HG02970 (cell line): ENCODE results near the gene FGF23.
A peak's percentile ranks its signal among the peaks of the same experiment; 100 is the strongest.

Experiments used
- ATAC-seq: cut with Tn5 transposase; IDR thresholded peaks from one replicate; pipeline ENCODE4 v1.9.1; 2021; ENCODE audit warnings: mild to moderate bottlenecking, moderate library complexity, moderate number of reproducible peaks; ENCODE audit not compliant: unreplicated experiment, low FRiP score

Gene FGF23

DNA sequence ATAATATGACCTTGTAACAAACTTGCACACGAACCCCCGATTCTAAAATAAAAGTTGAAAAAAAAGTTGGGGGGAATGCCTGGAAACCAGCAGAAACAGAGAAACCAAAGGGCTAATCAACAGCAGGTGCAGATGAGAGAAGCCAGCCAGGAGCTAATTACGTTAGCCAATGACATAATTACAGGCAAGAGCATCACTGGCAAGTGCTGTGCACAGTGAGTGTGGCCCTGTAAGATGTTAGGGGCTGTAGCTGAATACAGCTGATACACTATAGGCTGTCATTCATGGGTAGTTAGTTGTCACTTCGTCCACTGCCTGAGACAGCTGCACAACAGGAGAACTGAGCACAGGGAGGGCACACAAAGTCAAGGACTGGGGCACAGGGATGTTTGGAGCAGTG lies 7.3 kb upstream of the FGF23 start:
- ATAC-seq, result no peak

DNA sequence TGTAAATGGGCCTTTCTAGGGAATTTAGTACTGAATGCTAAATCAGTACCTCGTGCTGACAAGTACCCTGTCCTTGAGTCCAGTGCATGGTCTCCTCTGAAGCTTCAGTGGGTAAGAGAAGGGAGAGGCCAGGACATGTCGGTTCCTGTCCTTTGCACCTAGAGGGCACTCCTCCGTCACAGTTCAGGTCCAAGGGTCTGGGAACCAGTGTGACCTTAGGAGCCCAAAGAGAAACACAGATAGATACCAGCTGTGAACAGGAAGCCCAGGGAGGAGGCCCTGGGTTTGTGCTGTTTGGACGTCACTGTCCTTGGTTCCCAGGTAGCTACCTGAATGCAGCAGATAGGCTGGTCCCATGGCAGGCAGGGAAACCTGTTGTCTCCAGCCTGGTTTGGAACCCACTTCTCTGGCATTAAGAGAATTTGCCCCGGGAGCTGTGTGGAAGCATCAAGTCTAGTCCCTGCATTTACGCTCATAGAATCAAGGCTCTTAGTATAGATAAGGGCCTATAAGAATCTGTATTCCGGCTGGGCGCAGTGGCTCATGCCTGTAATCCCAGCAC lies 3.9 kb upstream of the FGF23 start:
- no peak for ATAC-seq

DNA sequence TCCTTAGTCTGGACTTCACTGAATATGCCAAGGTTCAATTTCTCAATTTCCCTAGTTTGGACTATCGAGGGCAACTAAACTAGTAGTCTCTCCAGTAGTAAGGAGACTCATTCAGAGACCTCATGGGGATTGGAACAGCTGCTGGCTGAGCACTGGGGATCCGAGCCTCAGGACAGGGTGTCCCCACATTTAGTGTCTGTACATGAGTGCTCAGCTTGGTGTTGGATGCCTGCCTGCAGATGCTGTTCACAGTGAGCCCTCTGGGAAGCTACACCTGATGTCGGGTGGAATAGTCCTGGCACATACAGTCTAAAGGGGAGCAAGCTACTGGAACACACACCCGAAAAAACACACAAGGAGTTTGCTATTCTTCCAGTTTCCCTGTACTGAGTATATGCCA lies 820 bp upstream of the FGF23 start:
- ATAC-seq, result no peak

DNA sequence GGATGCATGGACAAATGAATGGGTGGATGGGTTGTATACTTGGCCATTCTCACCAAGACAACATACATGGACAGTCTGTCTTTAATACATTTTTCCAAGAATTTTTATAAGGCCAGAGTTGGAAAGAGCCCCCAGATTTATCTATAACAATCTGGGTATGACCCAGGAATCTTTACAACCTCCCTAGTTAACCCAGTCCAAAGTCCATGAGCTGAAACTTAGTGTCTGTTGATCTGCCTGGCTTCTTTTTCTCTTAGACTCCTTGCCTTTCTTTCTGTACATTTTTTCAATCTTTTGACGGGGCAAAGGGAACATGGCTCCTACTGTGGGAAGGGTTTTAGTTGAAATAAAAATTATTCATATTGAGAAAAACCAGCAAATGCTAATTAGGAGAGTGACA lies 740 bp downstream of the FGF23 start:
- ATAC-seq, result no peak

DNA sequence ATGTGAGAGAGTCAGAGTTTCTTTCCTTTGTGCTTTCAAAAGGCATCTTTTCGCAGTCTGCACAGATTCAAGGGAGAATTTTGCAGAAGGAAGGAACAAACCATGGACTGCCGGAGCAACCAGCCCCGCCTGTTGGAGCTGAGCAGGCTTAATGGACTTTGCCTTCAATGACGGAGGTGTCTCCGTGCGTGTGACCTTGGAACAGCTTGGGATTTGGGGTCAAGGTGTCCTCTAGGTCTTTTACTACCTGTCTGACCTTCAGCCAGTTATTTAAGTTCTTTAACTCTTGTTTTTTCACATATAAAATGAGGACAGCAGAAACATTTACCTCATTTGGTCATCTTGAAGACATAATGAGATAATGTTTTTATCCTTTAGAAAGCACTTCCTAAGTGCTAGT lies 4.1 kb downstream of the FGF23 start:
- ATAC-seq, result no peak

DNA sequence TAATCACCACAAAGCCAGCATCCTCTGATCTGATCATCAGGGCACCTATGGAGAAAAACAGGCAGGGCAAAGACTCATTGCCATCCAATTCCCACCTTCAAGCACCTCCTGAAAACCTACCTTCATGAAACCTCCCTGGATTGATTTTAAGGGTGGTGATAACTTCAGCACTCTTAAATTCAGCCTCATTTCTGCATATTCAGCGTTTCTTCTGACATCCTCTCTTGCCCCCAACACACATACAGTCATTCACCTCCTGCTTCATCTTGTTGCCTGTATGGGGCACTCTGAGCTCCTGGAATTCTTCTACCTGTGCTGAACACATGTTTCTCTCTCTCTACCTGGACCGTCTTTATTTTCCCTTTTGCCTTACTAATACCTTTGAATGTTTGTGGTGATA lies 6.9 kb downstream of the FGF23 start:
- ATAC-seq, result no peak

DNA sequence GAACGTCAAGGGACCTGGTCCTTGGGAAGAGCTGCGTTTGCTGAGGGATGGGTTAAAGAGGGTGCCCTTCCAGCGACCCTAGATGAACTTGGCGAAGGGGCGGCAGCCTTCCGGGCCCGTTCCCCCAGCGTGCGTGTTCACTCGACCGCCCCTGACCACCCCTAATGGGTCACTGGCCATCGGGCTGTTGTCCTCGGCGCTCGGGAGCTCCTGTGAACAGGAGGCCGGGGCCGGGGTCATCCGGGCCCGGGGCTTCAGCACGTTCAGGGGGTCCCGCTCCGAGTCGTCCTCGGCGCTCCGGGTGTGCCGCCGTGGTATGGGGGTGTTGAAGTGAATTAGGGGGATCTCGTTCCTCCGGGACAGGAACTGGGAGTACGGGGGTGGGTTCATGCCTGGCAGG lies 9.2 kb downstream of the FGF23 start:
- ATAC-seq, result no peak

DNA sequence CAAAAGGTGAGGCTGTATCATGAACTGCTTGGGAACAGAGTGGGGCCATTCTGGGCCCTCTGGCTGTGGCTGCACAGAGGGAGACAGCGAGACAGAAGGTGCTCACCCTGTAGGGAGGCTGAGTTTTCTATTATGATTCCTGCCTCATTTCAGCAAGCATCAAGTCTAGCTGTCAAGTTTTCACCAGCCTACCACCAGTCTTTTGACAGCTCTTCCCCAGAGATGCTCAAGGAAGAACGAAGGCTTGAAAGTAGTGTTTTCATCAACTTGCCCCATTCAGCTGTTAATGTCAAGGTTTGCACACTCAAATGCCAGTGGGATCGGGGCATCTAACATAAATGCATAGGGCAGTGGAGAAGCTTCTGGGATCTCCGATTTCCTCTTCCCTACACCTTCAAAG lies 10.0 kb downstream of the FGF23 start:
- ATAC-seq, result no peak

DNA sequence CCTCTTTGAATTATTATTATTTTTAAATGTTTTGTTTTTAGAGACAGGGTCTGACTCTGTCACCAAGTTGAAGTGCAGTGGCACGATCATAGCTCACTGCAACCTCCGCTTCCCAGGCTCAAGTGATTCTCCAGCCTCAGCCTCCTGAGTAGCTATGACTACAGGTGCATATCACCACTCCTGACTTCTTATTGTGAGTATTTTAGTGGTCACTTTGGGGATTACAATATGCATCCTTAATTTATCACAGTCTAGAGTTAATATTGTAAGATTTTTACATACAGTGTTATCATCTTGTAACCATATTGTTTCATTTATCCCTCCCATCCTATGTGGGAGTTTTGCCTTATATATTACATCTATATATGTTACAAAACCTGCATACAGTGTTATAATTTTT lies 13.4 kb downstream of the FGF23 start:
- no peak for ATAC-seq

DNA sequence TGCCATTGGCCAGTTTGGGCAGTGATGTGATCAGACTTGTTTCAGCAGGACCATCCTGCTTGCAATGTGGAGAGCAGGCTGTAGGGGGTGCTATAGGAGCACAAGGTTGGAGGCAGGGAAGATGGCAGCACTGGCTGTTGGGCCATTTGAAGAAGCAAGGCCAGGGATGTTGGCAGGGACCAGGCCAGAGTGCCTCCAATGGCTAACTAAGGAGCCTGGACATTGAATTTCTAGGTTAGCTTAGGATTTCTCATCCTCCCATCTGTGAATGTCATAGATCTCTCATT lies 23.5 kb downstream of the FGF23 start:
- ATAC-seq, result no peak

DNA sequence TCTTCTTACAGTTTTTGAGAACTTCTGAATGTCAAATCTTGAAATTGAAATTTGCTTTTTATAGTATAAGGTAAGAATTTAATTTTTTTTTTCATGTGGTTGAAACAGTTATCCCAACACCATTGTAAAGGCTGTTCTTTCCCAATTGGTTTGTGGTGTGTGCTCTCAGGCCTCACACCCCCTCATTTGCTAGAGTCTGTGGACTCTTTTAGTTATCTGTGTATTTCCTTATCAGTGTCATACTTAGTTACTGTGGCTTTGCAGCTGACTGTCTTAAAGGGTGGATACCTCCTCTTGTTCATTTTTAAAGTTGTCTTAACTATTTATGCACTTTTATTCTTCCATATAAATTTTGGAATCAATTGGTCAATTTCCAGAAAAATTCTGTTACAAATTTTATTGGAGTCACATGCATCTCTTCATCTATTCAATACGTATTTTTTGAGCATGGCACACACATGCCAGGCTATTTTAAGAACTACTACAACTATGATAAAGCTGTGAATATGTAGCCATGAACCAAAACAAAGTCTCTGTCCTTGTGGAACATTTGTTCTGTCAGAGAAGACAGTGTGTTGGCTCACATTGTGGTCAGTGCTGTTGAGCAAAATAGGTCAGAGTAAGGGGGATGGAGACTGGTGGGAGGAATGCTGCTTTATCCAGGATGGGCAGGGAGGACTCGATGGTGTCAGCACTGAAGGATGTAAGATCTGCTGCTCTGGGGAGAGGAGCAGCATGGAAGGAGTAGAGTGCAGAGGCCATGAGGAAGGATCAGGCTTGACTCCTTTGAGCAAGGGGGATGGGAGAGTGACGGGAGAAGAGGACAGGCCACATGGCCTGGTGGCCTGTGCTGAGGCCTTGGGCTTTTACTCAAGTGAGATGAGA lies 24.1 kb downstream of the FGF23 start:
- ATAC-seq, result no peak

DNA sequence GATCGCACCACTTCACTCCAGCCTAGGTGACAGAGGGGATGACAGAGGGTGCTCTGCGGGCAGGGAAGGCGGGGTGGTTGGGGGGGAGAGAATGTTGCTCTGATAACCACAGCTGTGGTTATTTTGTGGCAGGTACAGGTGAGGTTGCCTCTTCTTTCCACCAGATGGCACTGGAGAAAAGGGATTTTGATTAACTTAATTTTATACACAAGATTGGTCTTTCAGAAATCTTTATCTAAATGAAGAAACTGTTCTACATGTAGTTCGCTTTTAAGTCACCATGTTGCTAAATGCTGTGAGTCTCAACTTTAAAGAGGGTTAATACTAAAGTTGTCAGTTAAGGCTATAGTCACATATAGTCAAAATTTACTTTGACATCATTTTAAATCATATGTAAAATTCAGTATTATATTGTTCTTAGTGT lies 25.7 kb downstream of the FGF23 start:
- ATAC-seq, result no peak

DNA sequence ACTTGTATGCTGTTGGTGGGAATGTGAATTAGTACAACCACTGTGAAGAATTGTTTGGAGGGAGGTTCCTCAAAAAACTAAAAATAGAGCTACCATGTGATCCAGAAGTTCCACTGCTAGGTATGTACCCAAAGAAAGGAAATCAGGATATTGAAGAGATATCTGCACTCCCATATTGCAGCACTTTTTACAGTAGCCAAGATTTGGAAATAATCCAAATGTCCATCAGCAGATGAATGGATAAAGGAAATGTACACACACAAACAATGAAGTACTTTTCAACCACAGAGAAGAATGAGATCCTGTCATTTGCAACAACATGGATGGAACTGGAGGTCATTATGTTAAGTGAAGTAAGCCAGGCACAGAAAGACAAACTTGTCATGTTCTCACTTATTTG lies 32.6 kb downstream of the FGF23 start:
- no peak for ATAC-seq

DNA sequence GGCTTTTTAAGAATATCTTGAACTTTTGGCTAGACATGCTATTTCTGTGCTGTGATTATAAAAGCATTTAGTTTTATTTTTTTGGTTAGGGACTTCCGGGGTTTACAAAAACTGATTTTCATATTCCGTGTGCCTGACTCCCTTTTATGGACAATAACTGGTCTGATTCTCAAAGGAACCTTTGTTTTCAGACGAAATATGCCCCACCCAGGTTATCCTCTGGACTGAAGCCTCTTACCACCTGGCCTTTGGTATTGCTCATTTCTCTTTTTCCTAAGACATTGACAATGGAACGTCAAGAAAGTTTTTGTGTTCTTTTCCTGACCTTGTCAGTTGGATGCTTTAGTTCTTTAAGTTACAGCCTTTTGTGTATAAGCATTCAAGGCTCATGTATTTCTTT lies 47.7 kb downstream of the FGF23 start:
- ATAC-seq, result no peak

DNA sequence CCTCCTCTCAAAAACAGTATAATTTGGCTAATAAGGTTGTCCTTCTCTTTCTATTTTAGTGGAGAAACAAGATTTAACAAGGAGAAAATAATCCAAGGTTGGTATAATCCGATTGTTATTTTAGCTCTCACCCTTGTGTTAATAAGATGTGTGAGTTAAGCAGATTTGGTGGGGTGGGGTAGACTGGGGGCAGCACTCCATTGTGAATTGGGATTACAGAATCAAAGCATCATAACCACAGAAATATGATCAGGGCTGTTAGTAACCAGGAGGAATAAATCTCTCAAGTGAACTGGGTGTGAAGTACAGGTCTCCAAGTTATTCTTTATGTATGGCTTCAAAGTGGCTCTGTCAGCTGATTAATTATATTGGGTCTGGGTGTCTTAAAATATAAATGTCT lies 48.3 kb downstream of the FGF23 start:
- ATAC-seq, result no peak

DNA sequence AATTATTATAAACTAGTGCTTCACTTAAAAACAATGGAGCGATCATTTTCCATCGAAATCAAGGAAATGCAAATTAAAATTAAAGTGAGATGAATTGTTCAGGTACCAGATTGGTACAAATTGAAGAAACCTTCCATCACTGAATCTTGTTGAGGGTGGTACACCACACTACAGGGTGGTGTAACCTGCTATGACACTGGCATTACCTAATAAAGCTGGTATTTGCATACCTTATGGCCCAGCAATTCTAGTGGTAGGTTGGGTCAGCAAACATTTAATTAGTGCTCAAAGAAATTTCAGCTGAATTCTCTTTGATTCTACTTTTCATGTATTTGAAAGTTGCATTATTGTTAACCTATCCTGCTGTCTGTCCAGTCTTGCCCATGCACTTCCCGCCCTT lies 49.3 kb downstream of the FGF23 start:
- no peak for ATAC-seq

DNA sequence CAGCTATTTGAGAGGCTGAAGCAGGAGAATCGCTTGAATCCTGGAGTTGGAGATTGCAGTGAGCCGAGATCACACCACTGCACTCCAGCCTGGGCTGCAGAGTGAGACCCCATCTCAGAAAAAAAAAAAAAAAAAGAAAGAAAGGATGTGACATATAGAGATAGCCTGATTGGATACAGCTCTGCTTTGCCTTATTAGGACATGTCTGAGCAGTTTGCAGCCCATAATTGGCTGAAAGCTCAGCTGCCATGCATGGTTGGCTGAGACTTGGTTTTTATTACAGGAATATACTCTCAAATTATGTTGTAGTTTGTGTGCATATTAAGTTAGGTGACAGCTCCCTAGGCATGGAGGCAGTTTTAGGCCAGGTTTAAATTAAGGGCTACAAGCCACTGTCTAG lies 52.2 kb downstream of the FGF23 start:
- no peak for ATAC-seq

DNA sequence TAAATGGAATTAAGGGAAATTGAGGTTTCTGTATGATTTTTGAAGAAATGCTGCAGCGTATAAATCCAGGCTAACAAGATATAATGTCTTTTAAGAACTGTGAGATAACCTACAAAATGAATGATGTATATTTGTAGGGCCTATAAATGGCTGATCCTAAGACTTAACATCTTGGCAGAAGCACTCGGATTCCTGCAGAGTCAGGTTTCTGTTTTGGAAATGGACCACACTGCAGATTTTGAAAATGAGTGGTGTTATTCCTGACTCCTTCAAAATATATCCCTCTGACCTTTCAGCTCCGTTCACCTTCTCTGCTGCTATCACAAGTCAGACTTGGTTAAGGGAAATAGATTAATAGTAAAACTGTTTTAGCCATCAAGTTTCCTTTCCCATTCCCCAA lies 53.5 kb downstream of the FGF23 start:
- ATAC-seq, result no peak

DNA sequence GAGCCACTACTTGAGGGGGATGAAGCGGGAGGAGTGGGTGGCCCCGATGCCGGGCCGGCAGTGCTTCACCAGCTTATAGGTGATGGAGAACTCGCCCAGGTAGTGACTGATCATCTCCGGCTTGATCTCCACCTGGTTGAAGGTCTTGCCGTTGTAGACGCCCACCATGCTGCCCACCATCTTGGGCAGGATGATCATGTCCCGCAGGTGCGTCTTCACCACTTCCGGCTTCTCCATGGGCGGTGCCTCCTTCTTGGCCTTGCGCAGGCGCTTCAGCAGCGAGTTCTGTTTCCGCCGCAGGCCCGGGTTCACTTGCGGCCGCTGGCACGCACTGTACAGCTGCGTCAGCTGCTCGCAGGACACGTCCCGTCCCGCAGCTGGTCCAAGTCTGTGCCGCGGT lies 55.1 kb downstream of the FGF23 start:
- ATAC-seq, result no peak

DNA sequence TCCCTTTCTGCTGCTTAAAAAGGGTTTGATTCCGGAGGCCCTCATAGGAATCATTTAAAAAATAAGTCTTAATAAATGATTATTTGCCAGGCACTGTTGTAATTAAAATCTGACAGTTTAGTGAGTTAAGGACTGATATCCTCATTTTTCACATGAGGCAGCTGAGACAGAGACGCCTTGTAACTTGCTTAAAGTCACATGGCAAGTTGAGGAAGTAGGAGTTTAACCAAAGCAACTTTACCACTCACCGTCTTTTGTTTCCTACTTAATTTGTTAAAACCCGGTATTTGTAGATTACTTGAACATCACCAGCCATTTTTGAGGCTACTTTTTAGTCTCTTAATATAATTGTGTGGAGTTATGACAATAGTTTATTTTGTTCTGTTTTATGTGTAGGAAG lies 56.1 kb downstream of the FGF23 start:
- ATAC-seq, result no peak

DNA sequence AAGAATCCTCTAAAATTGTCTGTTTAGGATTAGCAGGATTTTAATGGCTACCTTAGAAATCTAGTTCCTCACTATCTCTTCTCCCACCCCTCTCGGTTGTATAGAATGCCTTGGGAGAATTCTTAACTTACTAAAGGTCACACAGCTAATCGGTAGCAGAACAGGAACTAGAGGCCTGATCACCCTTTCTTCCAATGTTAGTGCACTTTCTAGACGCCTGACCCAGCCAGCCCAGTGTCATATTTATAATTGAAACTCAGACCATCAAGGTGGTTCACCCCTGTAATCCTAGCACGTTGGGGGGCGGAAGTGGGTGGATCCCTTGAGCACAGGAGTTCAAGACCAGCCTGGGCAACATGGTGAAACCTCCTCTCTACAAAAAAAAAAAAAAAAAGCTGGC lies 56.8 kb downstream of the FGF23 start:
- no peak for ATAC-seq

DNA sequence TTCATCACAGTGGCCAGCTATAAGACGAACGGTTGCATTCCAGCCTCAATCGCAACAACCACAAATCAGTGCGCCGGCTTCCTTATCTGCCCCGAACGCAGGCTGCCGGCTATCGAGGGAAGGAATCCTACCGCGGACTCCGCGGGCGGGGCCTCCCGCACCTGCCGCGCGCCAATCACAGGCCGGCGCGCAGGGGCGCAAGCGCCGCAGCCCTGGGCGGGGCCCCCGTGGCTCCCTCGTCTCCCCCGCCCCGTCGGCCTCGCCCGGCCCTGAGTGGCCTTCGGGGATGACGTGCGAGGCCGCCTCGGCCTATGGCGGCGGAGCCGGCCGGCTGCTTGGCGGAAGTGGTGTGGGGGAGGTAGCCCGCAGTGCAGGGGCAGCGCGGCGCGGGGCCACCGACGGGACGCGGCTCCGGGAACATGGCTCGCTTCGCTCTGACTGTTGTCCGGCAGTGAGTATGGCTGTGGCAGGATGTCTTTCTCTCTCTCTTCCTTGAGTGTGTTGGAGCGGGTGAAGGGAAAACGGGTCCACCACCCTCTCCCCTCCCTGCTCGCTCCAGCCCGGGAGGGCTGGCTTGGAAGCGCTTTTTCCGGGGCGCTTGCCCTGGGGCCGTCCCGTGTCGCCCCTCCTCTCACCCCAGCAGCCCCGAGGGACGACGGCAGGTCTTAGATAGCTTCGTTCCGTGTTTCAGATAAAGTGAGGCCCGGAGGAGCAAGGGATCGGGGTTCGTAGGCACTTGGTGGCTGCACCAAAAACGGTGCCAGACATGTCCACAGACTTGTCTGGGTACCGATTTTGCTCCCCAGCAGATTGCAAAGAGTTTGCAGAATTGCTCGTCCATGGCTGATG lies 58.4 kb downstream of the FGF23 start, which contains the start of gene TIGAR:
Gene TIGAR (plus strand): TSS at position 361 of the 849 bp plus-strand sequence. CDS start 59 bp downstream, at position 420.
- peak; percentile 97 for ATAC-seq
